Fibroblast of skin of abdomen (primary cell): Measurements from ENCODE around the gene STAT5B. TPM values are rescaled to one million over a fixed set of nuclear protein-coding genes. Genes with fewer than 3 reads are reported as not detected.
"Not testable (repeated sequence)": the region's sequence is repeated elsewhere in the genome, so short reads cannot be mapped to it uniquely, and the experiment has no call there.

ENCODE experiments used
- DNase-seq: peaks from one replicate; pipeline ENCODE4 v3.0.0-alpha.2; 2013
- polyA plus RNA-seq, 2 experiments: library from polyadenylated mRNA; unstranded; fragments of 120-200 nt; gene quantifications; one replicate each; pipeline ENCODE4 v1.2.1, GENCODE V29; 2013; ENCODE audit not compliant: insufficient read length in 2 of 2

The STAT5B gene
- polyA plus RNA-seq (2013, experiment 1 of 2; ENCODE audit: insufficient read length): 37.4 TPM
- 36.7 TPM for polyA plus RNA-seq (2013, experiment 2 of 2; ENCODE audit: insufficient read length)

DNA sequence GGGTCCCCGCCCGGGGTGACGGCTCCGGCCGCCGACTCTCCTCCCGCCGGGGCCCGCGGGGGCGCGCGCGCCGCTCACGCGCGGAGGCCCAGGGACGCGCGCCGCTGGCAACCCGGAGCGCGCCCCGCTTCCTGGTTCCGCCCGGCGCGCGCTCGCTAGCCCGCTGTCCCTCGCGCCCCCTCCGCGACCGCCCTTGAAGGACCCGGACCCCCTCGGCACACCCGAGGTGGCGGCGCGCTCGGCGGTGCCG lies at the start of gene STAT5B:
TSS of gene STAT5B (minus strand) at position 33 of the 250 bp plus-strand sequence. CDS start 44,264 bp downstream, outside the sequence.
- DNase-seq: peak; percentile 70

DNA sequence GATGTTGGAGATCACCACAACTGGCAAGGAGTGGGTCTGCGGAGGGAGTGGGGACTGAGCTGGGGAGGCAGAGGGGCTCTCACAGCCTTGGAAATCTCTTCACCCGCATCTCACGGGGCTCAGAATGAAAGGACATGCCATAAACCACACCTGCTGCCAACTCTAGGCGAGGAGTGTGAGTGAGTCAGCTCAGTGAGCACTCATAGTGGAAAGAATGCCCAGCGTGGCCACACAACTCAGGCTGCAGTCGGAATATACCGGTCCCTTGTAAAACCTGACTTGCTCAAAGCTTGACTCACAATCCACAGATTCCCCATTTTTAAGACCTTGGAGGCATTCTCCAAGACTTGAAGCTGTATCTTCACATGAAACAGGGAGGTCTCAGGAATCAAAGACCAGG lies 48.8 kb upstream of the STAT5B start:
- peak; percentile 76 for DNase-seq

DNA sequence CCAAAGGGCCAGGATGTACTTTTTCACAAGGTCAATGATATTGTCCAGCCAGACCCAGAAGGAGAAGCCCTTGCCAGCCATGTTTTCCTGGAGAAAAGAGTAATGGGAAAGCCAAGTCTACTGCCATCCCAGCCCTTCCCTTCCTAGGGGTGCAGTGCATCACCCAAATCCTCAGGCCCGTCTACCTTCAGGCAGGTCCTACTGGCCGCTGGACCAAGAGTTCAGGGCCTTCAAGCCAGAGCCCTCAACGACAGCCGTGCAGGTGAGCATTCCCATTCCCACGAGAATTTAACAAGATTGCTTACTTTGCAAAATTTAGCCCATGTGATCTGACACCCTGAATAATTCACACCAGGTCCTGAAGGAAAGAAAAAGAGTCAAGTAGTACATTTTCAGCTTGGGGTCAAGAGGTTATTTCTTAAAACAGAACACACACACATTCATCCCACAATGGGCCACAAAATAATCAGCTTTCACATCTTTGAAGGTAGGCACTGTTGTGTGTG lies 47.1 kb upstream of the STAT5B start:
- no peak for DNase-seq

DNA sequence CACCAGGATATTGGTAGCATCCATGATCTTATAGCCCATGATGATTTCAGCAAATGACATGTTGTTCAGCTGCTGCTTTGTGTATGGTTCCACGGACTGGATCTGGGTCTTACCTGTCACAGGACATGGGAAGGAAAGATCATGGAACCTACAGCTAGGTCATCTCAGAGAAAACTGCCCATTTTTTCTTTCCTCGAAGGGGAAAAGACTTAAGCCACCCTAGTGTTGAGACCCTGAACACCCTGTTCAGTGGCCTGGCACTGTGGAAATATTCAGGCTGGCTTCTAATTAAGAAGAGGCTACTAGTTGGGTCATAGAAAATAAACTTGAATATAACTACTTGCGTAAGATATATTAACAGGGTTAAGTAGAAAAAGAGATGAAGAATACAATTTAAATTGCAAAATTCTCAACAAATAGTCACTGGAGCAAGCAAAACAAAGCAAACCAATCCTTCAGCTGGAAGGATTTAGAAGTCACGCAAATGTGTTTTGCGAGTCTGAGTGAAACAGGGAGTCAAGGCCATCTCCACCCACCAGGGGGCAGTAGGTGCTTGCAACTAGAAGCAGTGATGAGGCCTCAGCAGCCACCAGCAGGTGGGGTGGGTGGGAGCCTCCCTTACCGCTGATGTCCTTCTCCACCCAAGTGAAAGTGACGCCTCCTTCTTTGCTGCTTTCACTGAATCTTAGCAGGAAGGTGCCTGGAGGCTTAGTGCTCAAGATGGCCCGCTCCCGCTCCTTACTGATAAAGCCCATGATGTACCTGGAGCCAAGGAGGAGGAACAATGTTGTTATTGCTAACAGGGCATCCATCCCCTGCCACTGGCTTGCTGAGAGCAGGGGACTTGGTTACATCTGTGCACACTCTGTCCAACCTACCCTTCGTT lies 46.4 kb upstream of the STAT5B start:
- peak; percentile 89 for DNase-seq

DNA sequence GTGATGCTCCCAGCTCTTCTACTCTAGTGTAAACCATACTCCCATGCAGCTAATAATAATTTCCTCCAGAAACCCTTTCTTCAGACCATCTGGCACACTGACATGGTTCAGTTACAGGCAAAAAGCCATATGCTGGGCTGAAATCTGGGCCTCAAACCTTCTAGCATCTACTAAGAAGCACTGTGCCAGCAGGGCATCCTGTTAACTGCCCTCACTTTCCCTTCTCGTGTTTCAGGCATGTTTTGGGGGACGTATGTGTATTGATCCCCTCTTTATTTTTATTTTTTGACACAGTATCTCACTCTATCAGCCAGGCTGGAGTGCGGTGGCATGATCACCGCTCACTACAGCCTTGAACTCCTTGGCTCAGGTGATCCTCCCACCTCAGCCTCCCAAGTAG lies 45.4 kb upstream of the STAT5B start:
- no peak for DNase-seq

DNA sequence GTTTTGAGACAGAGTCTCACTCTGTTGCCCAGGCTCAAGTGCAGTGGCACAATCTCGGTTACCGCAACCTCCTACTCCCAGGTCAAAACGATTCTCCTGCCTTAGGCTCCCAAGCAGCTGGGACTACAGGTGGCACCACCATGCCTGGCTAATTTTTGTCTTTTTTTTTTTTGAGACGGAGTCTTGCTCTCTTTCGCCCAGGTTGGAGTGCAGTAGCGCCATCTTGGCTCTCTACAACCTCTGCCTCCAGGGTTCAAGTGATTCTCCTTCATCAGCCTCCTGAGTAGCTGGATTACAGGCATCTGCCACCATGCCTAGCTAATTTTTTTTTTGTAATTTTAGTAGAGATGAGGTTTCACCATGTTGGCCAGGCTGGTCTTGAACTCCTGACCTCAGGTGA lies 41.8 kb upstream of the STAT5B start:
- DNase-seq: not testable (repeated sequence)

DNA sequence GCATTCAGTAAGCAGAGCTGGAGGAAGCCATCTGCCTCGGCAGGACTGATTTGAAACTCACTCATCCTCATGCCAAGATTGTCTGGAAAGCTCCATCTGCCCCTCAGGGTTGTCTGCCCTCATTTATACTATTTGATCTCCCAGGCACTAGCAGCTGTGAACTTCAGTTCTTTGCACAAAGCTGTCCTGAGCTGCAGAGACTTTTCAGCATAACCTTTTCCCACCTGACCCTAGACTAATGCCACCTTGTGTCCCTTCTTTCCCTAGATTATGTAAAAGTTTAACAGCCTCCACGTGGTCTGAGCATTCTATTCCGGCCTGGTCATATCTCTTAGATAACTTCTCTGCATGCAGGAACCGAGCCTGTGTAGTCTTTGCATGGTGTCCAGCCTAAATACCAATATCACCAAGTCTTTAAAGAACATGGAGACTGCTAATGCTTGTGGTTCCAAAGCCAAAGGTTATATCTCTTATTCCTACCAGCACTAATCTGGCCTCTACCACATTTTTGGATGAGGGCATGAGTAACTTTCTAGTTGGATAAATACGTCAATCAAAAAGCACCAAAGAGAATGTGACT lies 41.2 kb upstream of the STAT5B start:
- DNase-seq: no peak

DNA sequence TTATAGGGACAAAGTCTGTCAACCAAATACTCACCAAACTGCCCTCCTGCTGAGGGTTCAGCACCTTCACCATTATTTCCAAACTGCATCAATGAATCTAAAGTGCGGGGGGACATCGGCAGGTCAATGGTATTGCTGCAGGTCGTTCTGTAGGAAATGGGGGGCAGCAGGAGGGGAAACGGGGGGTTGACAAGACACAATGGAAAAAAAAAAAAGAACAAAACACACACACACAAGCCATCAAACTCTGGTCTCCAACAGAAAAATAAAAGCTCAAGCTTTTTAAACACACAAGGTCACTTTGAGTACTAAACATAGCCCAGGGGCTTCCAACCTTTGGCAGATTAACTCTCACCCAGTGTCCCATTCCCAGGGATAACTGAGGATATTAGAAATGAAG lies 40.6 kb upstream of the STAT5B start:
- no peak for DNase-seq

DNA sequence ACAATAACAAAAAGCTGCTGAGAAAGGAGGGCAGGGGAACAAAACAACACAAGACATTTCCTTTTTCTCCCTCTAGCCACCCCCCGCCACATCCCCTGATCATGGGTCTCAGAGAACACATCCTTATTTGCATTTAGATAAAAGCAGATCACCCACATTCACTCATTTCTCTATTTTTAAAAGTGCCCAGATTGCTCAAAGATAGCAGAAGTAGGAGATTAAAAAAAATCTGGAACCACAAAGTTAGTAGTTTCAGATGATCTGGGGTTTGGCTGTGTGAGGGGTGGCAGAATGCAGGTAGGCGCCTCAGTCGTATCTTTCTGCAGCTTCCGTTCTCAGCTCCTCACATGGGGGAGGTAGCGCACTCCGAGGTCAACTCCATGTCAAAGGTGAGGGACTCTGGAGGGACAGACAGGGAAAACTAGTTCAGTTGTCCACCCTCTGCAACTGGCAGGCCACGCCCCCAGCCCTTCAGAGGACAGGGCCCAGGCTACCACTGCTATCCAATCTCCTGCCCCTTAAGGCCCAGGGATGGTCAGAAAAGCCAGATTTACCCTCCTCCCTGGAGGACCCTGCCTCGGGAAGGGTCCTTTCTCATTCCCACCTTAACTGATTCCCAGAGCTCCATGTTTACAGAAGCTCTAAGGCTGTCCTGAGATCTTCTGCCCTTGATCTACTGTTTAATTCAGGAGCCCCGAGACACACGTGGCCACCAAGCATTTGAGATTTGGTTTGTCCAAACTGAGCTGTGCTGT lies 39.4 kb upstream of the STAT5B start:
- DNase-seq: no peak

DNA sequence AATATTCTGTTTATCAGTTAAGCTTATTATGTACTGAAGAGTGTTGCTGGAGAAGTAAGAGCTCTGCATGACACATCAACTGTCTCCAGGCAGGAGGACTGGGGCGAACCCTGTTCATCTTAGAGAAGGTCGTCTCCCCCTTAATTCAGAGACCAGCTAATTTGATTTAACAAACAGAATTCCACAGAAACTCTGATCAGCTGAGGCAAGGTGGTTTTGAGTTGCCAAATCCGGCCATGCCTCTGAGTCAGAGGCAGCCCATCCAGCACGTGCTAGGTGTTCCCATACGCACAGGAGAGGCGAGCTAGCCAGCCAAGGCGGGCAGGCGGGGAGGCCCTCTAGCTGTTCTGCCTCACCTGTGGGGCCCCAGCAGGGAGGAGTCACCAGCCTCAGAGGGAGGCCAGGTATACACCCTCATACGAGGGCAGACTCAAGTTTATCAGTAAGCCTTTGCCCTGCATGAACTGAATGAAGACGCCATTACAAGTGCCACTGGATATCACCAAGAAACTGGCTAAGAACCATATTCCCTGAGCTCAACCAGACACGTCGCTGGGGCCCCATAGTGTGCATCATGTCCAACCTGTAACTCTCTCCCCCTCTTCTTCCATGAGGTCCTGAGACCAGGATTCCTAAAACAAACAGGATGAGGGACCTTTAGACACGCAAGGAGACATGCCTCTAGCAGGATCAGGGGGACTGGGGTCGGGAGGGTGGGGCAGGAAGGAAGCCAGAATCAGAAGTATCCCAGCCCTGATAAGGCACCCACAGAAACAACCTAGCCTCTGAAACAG lies 37.8 kb upstream of the STAT5B start:
- DNase-seq: no peak

DNA sequence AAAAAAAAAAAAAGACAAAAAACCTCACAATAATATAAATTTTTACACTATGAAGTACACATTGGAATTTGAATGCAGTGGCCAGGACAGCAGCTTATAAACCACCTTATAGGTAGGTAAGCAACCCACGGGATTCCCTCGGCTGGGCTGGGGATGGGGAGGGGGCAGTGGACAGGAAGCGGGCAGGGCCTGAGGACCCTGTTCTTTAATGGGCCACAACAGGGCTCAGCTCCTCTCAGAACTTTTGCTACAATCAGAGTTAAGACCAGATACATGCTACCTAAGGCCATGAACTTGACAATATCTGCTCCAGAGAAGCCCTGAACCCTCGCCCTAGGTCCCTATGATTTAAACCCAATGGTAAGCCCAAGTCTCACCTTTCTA lies 37.2 kb upstream of the STAT5B start:
- DNase-seq: no peak

DNA sequence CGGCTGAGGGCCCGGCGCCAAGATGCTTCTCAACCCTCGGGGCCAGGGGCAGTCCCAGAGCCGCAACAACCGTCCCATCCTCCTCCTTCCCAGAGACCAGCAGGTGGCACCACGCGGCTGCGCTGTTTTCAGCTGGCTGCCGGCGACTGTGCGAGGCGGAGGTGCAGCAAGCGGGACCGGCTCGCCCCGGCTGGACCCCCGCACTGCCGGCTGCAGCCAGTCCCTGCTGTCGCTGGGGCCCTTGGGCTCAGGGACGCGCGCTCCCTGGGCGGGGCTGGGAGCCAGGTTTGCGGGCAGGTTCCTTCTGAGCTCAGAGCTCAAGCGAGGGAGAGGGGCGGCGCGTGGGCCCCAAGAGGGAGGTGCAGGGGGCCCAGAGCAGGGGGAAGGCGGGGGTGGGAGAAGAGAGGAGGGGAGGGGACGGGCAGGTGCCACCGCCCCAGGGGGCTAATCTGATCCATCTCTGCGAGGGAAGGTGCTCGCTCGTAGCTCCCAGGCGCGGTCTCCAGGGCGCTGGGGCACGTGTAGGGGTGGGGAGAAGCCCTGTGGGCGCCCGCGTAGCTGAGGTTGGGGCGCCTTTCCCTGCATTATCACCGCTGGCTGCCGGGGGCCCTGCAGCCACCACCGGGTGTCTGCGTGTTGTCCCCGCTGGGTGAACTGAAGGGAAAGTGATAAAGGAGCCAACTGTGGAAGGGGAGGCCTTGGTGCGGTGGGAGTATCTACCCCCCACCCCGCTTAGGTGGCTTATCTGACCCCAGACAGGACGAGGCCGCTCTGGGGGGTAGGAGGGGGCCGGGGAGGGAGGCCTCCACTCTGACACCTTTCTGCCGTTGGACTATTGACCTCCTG lies 36.3 kb upstream of the STAT5B start:
- peak; percentile 80 for DNase-seq

DNA sequence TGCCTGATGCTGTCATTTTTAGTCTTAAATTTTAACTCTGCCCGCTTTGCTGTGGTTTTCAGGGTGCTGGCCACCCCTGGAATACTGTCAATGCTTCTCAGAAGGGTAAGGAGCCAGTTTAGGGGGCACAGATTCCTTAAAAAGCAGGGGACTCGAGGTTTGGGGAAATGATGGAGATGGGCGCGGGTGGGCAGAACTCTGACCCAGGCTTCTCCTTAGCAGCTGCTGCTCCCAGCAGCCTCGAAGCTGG lies 35.8 kb upstream of the STAT5B start:
- DNase-seq: no peak

DNA sequence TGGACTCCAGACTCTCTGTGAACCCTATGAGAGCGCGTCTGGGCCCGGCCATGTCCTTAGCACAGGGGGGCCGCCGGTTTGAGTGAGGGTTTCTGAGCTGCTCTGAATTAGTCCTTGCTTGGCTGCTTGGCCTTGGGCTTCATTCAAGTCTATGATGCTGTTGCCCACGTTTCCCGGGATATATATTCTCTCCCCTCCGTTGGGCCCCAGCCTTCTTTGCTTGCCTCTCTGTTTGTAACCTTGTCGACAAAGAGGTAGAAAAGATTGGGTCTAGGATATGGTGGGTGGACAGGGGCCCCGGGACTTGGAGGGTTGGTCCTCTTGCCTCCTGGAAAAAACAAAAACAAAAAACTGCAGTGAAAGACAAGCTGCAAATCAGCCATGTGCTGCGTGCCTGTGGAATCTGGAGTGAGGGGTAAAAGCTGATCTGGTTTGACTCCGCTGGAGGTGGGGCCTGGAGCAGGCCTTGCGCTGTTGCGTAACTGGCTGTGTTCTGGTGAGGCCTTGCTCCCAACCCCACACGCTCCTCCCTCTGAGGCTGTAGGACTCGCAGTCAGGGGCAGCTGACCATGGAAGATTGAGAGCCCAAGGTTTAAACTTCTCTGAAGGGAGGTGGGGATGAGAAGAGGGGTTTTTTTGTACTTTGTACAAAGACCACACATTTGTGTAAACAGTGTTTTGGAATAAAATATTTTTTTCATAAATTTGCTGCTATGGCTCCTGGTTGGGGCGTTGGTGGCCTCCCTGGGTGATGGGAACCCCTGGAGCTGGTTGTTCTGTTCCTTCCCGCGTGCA lies 35.2 kb upstream of the STAT5B start:
- DNase-seq: peak; percentile 92

DNA sequence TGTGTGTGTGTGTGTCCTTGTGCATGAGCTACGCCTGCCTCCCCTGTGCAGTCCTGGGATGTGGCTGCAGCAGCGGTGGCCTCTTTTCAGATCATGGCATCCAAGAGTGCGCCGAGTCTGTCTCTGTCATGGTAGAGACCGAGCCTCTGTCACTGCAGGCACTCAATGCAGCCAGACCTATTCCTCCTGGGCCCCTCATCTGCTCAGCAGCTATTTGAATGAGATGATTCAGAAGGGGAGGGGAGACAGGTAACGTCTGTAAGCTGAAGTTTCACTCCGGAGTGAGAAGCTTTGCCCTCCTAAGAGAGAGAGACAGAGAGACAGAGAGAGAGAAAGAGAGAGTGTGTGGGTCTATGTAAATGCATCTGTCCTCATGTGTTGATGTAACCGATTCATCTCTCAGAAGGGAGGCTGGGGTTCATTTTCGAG lies 34.6 kb upstream of the STAT5B start:
- DNase-seq: no peak

DNA sequence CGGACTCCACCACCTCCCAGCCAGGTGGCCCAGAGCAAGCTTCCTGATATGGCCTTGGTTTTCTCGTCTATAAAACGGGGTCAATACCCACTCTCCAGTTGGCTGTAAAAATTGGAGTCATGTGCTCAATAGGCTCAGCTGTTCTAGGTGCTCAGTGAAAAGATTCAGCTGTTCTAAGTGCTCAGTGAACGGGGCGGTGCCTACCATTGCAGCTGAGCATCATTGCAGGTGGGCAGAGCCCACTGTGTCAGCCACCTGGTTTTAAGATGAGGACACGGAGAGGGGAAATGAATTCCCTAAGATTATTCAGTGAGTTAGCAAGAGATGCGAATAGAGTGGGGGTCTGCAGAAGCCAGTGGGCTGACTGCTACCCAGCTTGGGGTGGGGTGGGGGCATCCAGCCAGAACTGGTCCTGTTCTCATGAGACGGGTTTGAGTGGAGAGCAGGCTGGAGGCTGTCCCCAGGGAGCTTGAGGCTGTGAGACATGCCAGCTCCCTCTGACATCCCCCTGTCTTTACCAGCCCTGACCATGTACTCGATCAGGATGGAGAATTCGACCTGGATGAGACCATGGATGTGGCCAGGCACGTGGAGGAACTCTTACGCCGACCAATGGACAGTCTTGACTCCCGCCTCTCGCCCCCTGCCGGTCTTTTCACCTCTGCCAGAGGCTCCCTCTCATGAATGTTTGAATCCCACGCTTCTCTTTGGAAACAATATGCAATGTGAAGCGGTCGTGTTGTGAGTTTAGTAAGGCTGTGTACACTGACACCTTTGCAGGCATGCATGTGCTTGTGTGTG lies 34.0 kb upstream of the STAT5B start:
- no peak for DNase-seq

DNA sequence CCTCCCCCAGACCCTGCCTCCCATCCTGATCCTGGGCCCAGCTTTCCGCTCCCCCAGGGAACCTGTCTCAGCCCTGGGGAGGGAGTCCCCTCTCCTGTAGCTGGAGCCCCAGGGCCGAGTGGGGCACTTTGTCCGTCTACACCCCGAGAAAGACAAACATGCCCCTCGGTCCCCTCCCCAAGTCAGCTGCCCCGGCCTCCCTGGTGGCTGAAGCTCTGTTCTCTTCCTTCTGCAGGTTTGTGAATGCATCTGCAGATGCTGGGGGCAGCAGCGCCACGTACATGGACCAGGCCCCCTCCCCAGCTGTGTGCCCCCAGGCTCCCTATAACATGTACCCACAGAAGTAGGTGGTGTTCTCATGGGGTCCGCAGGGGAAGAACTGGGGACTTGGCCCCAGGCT lies 33.0 kb upstream of the STAT5B start:
- no peak for DNase-seq

DNA sequence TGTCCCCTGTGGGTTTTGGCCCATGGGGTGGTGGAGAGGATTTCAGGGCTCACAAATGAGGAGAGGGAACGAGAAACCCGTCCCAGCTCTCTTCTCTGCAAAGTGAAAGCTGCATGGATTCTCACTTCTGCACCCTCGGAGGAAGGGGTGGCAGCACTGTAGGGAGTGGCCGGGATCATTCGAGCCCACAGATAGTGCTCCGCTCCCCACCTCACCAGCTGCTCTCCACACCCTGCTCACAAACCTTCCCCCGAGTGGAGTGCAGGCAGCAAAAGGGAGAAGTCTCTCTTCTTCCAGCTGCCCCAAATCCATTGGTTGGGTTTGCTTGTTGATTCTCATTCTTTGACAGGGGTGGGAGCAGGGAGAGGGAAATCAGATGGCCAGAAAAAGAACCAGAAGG lies 32.3 kb upstream of the STAT5B start:
- no peak for DNase-seq

DNA sequence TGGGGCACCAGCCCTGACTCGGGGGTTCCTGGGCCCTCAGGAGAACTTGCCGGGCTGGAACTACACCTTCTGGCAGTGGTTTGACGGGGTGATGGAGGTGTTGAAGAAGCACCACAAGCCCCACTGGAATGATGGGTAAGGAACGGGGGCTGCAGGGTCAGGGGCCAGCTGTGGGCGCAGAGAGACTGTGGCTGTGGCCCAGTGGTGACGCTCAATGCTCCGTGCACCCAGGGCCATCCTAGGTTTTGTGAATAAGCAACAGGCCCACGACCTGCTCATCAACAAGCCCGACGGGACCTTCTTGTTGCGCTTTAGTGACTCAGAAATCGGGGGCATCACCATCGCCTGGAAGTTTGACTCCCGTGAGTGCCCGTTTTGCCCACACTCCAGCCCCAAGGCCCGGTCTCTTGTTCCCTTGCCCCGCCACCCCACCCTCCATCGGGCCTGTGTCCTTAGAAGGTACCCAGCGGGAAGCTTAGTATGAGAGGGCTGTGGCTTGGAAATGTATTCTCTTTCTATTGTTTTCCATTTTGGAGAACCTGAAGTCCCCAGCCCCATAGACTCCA lies 31.3 kb upstream of the STAT5B start:
- no peak for DNase-seq

DNA sequence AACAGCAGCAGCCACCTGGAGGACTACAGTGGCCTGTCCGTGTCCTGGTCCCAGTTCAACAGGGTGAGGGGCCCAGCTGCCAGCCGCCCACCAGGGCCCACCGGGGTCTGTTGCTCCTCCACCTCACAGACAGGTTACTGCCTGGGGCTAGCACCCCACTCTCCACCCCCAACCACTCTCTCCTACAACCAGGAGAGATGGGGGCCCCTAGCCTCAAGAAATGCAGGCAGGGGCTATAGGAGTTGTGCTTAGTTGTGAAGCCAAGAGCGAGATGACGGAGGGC lies 30.1 kb upstream of the STAT5B start:
- DNase-seq: no peak
